Panc1 (cell line): ENCODE results near the gene TRAPPC14. TPM values are rescaled to one million over a fixed set of nuclear protein-coding genes. Genes with fewer than 3 reads are reported as not detected.

Source experiments
- ATAC-seq: fragments of 200-7000 bp; cut with Tn5 transposase; 2 replicates; pipeline ENCODE4 v1.9.1; 2020; ENCODE audit warnings: mild to moderate bottlenecking, moderate library complexity
- BruUV-seq: library from RNA; stranded (reverse); fragments of 400-500 nt; replicated peaks from 2 replicates; lab custom pipeline; 2021; lab: Mats Ljungman, UMichigan
- CTCF ChIA-PET: fragments of 300-600 bp; sonication (Branson Sonifier 250); formaldehyde crosslinking; loops from one replicate; lab custom pipeline; 2022; ENCODE audit warnings: antibody characterized with exemption; lab: Charles Lee
- POLR2A ChIA-PET: fragments of 300-600 bp; sonication (Branson Sonifier 250); formaldehyde crosslinking; loops from one replicate; lab custom pipeline; 2022; ENCODE audit warnings: antibody characterized with exemption; lab: Charles Lee
- DNase-seq: peaks from one replicate; pipeline ENCODE4 v3.0.0-alpha.2; 2010; ENCODE audit warnings: low read depth, low spot score
- H3K27ac ChIP-seq: 2 replicates; pipeline ENCODE4 v1.5.1; 2011; ENCODE audit warnings: mild to moderate bottlenecking, low read length, inconsistent platforms
- H3K27me3 ChIP-seq: fragments of 200-500 bp; sonication (Bioruptor generic); 2 replicates; pipeline ENCODE4 v1.6.0; 2014; ENCODE audit warnings: low read length, inconsistent platforms; ENCODE audit not compliant: control insufficient read depth, insufficient read depth
- H3K36me3 ChIP-seq: fragments of 200-500 bp; sonication (Bioruptor generic); 2 replicates; pipeline ENCODE4 v1.5.1; 2014; ENCODE audit warnings: inconsistent platforms, mild to moderate bottlenecking, low read length, moderate library complexity; ENCODE audit not compliant: control insufficient read depth, insufficient read depth
- H3K4me1 ChIP-seq: 2 replicates; pipeline ENCODE4 v1.5.1; 2011; ENCODE audit warnings: inconsistent platforms, mild to moderate bottlenecking, low read length, moderate library complexity; ENCODE audit not compliant: control insufficient read depth, insufficient read depth
- H3K4me3 ChIP-seq, 2 experiments: 2 replicates each; pipeline ENCODE4 v1.5.1; 2011 to 2012; ENCODE audit warnings: low read depth in 2 of 2, low read length in 2 of 2, mild to moderate bottlenecking in 2 of 2, inconsistent platforms in 1 of 2, moderate library complexity in 1 of 2
- H3K9me3 ChIP-seq: fragments of 200-500 bp; sonication (Bioruptor generic); 2 replicates; pipeline ENCODE4 v1.5.1; 2014; ENCODE audit warnings: low read depth, mild to moderate bottlenecking, inconsistent platforms, low read length, moderate library complexity; ENCODE audit not compliant: control insufficient read depth, insufficient read depth
- POLR2AphosphoS5 ChIP-seq: IDR thresholded peaks from 2 replicates; pipeline ENCODE4 v1.6.1; 2012; ENCODE audit warnings: mild to moderate bottlenecking, low read depth, low read length, moderate library complexity
- REST ChIP-seq, 2 experiments: IDR thresholded peaks; 2 replicates each; pipeline ENCODE4 v1.6.1; 2011 to 2012; ENCODE audit warnings: low read depth in 2 of 2, control low read depth in 1 of 2, low read length in 1 of 2, mild to moderate bottlenecking in 1 of 2, moderate library complexity in 1 of 2; ENCODE audit not compliant: insufficient read depth in 1 of 2
- SIN3A ChIP-seq: IDR thresholded peaks from 2 replicates; pipeline ENCODE4 v1.6.1; 2012; ENCODE audit warnings: low read depth, mild to moderate bottlenecking, low read length, moderate library complexity, borderline replicate concordance; ENCODE audit not compliant: insufficient read depth
- TCF7L2 ChIP-seq: IDR thresholded peaks from 2 replicates; pipeline ENCODE4 v1.6.1; 2011; ENCODE audit warnings: mild to moderate bottlenecking, low read depth, low read length, inconsistent platforms
- in situ Hi-C: cut with HindIII; loops from 2 replicates; pipeline ENCODE4 v1.10.0; 2016; ENCODE audit warnings: low sequenced_read_pairs, low pct_unique_long_range_greater_than_20kb
- intact Hi-C: fragments of 100-400 bp; cut with micrococcal nuclease; formaldehyde crosslinking; loops from one replicate; pipeline ENCODE4 v1.10.0; 2022; ENCODE audit not compliant: unreplicated experiment
- total RNA-seq: library from RNA; stranded (reverse); gene quantifications from one replicate; pipeline ENCODE4 v1.2.1, GENCODE V29; 2021; ENCODE audit not compliant: unreplicated experiment
- TF ChIP-seq, protein P1 (sequence below): fragments of 450-650 bp; IDR thresholded peaks from 2 replicates; pipeline ENCODE4 v1.5.1; 2017; ENCODE audit warnings: mild to moderate bottlenecking

The TRAPPC14 gene
- total RNA-seq, 1 experiment from 2014 or later = 33.2 TPM

GRCh38 chr7:100163871-100164270, 5.3 kb upstream of the TRAPPC14 start:
- Histone ChIP-seq H3K36me3 (no peaks in the 10 kb centered on the region), H3K4me1 (peaks cover 7% of the 10 kb centered on the region), H3K9me3 (no peaks in the 10 kb centered on the region), H3K4me3 (no peak overlapping the region), H3K27me3 (no peaks in the 10 kb centered on the region), H3K27ac (no peak overlapping the region)
- no TSS peak for BruUV-seq
- no peak for ATAC-seq
- intact Hi-C loops = no loop called here
- CTCF ChIA-PET = interaction anchor here (0.7 kb wide), 1 partner anchor 16 kb away, joined by 5 read pairs; no protein-coding TSS in a partner anchor
- no peak for DNase-seq
- in situ Hi-C loops = no loop called here
- no peak for TF ChIP-seq REST (IDR thresholded peaks at IDR 0.05; ENCODE audit: insufficient read depth in 1 of 2, low read depth in 2 of 2, low read length in 1 of 2)
- TF ChIP-seq, protein P1, sequence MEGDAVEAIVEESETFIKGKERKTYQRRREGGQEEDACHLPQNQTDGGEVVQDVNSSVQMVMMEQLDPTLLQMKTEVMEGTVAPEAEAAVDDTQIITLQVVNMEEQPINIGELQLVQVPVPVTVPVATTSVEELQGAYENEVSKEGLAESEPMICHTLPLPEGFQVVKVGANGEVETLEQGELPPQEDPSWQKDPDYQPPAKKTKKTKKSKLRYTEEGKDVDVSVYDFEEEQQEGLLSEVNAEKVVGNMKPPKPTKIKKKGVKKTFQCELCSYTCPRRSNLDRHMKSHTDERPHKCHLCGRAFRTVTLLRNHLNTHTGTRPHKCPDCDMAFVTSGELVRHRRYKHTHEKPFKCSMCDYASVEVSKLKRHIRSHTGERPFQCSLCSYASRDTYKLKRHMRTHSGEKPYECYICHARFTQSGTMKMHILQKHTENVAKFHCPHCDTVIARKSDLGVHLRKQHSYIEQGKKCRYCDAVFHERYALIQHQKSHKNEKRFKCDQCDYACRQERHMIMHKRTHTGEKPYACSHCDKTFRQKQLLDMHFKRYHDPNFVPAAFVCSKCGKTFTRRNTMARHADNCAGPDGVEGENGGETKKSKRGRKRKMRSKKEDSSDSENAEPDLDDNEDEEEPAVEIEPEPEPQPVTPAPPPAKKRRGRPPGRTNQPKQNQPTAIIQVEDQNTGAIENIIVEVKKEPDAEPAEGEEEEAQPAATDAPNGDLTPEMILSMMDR = no peak
- no peak for TF ChIP-seq SIN3A
- no peak for TF ChIP-seq POLR2AphosphoS5
- no peak for TF ChIP-seq TCF7L2
- POLR2A ChIA-PET = no interaction called here

DNA sequence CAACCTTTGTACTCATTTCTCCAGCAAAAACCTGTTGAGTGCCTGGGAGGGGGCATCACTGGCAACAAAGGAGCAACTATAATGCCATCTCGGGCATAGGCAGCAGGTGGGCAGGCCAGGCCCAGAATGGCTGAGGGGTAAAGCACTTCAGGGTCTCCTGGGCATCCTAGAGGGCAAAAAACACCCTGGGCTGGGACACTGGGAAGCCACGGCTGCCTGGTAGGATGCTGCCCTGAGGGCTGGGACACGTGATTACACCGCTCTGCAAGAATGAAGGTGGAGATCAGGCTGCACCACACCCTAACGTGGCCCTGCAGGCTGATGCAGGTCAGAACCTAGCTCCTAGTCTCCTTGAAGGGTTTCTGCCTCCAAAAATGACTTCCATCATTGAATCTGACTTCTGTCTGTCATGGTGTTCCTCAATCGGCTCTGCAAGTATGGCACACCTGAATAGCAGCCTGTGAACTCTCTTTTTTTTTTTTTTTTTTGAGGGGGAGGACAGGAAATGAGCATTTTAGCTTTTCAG, 4.5 kb upstream of the TRAPPC14 start:
- ChIA-PET POLR2A (no interaction called here), CTCF (interaction anchor here (0.7 kb wide), 1 partner anchor 17 kb away, joined by 5 read pairs; no protein-coding TSS in a partner anchor)
- ATAC-seq = no peak

More for the DNA sequence above, 4.5 kb upstream of the TRAPPC14 start:
- BruUV-seq = no TSS peak
- intact Hi-C loops = no loop called here
- no peak for DNase-seq
- TF ChIP-seq POLR2AphosphoS5 = no peak
- no peak for TF ChIP-seq TCF7L2
- TF ChIP-seq SIN3A = no peak
- TF ChIP-seq, protein P1 = no peak
- no peak for TF ChIP-seq REST (IDR thresholded peaks at IDR 0.05; ENCODE audit: insufficient read depth in 1 of 2, low read depth in 2 of 2, low read length in 1 of 2)
- in situ Hi-C loops = no loop called here
- H3K27ac ChIP-seq = no peak overlapping the region
- peaks cover 4% of the 10 kb centered on the region for H3K4me1 ChIP-seq
- H3K9me3 ChIP-seq = no peaks in the 10 kb centered on the region
- H3K4me3 ChIP-seq = no peak overlapping the region
- no peaks in the 10 kb centered on the region for H3K27me3 ChIP-seq
- H3K36me3 ChIP-seq = no peaks in the 10 kb centered on the region
